Measurements from ENCODE around the gene CABP7.

DNA sequence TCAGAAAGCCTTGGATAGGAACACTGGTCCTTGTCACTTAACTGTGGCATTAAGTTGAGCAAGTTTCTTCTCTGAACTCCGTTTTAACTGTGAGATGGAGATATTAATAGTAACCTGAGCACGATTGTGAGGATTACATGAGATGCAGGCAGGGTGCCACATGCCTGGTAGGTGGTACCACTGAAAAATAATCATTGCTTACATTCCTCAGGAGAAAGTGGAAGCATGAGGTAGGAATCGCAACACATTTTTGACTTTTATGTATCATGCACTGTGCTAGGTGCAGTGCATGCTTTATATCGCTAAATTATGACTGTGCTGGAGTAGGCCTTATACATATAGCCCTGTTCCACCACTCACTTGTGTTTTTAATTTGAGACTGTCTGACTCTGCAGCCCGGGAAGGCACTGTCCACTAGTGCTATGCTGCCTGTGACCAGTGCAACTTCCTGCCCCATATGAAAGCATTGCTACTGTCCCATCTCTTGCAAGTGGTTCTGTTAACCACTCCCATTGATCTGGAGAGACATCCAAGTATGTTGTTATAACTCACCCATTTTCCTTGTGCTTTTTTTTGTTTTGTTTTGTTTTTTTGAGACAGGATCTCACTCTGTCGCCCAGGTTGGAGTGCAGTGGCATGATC is 48.4 kb downstream of the CABP7 start:
- TF ChIP-seq CTCF (IDR thresholded peaks at IDR 0.05; ENCODE audit: low read depth, low read length, poor library complexity, severe bottlenecking) = no peak
- no peak for TF ChIP-seq EZH2phosphoT487 (IDR thresholded peaks at IDR 0.05; ENCODE audit: borderline replicate concordance, low read length)

All from DOHH2 (cell line).